Activated CD4-positive, alpha-beta T cell treated with anti-CD3 and anti-CD28 coated beads, Interleukin-2, amount 50 U/mL, for 1 hour (primary cell): Measurements from ENCODE around the gene TMEM42.

ENCODE experiments used
- DNase-seq: peaks from one replicate; pipeline ENCODE4 v3.0.0-alpha.2; 2020

Gene TMEM42

DNA sequence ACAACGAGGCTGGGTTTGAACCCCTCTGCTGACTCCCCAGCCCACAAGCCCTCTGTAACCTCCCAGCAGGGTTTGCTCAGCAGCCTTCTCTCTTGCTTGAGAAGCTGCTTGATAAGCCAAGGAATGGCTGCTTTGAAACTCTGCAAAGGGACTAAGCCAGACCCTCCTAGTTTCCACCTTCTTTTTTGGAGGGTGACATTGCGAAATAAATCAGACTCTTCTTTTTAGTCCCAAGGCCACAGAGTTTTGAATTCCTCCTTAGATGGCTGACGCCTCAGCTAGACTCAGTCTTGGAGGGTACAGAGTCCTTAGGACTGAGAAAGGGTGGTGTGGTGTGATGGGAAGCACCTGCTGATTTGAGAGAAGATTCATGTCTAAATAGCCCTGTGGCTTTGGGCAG is 13.9 kb downstream of the TMEM42 start:
- no peak for DNase-seq

- no peak for DNase-seq
Observed at GRCh38 chr3:44877333-44877732, 15.6 kb downstream of the TMEM42 start.

DNA sequence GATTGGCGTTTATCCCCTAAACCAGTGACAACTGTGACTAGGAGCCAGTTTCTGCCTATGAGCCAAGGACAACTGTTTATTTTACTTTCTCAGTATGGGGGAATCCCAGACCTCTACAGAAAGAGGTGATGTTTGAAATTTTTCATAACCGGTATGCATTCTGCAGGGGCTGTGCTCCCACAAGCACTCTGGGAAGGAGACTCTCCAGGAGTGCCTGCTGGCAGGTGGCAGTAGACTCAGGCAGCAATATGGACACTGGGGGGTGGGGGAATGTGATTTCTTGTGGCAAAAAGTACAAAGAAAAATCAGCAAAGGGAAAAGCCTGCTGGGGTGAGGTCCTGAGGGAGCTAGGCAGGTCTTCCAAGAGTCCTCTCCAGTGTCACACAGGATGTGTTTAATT is 18.6 kb downstream of the TMEM42 start:
- no peak for DNase-seq

DNA sequence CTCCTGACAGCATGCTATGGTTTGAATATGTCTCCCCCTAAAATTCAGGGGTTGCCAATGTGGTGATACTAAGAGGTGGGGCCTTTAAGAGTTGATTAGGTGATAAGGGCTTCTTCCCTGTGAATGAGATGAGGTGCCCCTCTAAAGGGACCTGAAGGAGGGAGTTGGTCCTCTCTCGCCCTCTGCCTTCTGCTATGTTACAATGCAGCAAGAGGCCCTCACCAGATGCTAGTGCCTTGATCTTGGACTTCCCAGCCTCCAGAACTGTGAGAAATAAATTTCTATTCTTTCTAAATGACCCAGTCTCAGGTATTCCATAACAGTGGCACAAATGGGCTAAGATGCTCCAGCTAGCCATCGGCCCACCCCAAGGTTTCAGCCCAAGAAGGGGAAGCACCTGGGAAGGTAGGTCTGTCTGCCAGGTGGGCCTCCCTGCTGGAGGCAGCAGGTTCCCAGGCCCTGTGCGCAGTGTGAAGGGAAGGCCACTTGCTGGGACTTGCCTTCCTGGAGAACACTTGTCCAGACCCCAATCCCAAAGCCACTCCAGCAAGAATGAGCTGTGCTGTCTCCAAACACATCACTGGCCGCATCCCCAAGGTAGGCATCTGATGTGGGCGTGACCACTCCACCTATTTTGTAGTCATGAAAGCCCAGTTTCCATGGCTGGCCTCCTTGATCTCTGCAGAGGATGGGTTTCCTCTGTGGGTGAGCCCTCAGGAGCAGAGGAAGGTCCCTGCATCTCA is 21.7 kb downstream of the TMEM42 start:
- no peak for DNase-seq

DNA sequence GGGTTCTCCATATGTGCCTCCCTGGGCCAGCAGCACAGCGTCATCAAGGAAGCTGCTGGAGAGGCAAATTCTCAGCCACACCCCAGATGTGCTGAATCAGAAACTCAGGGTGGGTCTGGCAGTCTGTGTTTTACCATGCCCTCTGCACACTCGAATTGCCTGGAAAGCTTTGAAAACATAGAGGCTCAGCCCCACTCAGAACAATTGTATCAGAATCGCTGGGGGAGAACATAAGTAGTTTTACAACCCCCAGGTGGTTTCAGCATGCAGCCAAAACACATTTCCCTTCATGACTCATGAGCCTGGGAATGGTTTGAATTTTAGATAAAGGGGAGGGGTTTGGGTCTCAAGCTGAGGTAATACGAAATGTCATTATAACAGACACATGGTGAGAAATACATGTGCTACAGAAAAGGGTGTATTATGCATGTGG is 22.3 kb downstream of the TMEM42 start:
- no peak for DNase-seq

DNA sequence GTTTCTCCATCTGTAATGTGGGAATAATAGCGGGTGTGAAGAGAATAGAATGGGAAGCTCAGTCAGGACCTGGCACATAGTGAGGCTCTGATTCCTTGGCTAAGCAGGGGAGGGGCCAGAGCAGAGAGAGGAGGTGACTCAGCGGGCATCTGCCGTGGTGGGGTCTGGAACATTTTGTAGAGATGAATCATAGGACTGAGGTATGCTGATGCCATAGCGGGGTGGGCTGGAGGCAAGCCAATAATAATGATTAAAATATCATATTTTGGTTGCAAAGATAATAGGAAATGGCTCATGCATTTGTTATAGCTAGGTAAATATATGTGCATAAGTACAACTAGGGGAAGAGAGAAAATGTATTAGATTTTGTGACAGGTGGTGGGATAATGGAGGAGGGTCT is 23.9 kb downstream of the TMEM42 start:
- DNase-seq = no peak

GRCh38 chr3:44886561-44886960 is 24.8 kb downstream of the TMEM42 start:
- DNase-seq = no peak

GRCh38 chr3:44887101-44887500 is 25.4 kb downstream of the TMEM42 start:
- no peak for DNase-seq

DNA sequence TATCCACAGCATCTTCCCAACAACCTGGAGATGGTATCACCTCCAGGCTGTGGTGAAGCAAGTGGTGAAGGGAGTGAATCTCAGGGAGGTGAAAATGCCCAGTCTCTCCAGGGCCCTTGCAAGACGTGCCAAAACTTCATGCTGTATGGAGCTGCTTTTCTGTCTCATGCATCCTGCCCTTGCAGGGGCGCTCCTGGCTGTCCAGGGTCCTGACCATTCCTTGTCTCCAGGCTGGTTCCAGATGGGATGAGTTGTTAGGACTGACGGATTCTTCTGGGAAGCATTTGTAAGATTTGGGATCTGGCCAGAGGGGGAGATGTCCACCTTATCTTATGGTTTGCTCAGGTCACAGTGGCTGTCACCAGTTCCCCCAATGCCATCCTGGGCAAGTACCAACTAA is 28.5 kb downstream of the TMEM42 start:
- no peak for DNase-seq

DNA sequence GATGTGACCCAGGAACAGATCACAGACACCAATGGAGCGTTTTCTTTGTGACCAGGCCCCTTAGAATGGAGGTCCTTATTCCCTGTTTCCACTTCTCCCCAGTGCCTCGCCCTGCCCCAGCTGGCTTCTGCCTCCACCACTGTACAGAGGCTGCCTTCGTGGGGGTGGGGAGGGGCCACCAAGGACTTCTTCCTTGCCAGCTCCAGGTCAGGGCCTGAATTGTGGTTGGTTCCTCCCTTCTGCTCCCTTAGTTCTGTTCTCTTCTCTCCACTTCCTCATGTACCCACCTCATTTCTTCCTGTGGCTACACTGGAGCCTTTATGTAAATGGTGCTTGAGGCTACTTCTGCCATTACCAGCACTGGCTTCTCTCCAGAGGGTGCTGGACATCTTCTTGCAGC is 29.1 kb downstream of the TMEM42 start:
- DNase-seq = no peak

GRCh38 chr3:44892689-44893088 is 31.0 kb downstream of the TMEM42 start:
- DNase-seq = no peak

GRCh38 chr3:44893097-44893496 is 31.4 kb downstream of the TMEM42 start:
- DNase-seq = no peak

DNA sequence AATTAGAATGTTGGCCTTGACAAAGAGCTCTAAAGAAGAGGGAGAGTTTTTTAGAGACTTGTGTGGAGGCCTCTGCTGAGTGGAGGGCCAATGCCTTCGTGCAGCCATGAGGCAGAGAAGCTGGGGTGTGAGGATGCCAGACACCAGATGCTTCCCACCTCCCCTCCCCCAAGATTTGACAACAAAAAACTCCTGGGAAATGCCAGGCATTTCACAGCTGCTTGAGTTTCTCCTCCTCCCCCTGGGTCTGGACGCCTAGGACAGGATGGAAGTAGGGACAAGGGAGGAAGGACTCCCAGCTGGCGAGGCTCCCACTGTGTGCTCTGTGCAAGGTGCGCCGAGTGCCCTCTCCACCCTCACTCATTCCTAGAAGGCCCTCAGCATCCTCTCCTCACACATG is 32.8 kb downstream of the TMEM42 start:
- DNase-seq = no peak

DNA sequence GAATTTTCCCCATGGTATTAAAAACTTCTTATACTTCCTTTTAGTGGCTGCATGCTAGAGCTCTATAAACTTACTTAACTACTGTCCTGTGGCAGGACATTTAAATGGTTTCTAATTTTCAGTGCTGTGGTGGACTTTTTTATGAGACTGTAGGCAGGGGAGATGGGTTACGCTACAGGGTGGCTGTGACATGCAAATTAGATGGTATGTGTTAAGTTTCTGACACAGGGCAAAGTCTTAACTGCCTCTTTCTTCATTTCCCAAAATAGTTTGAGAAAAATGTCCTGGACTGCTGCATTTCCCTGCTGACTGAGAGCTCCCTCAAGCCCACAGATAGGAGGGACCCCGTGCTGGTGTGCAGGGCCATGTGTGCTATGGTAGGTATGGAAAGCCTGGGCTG is 34.7 kb downstream of the TMEM42 start:
- DNase-seq = no peak

GRCh38 chr3:44899683-44900367 is 38.1 kb downstream of the TMEM42 start:
- no peak for DNase-seq

GRCh38 chr3:44902628-44903027 is 40.9 kb downstream of the TMEM42 start:
- no peak for DNase-seq

DNA sequence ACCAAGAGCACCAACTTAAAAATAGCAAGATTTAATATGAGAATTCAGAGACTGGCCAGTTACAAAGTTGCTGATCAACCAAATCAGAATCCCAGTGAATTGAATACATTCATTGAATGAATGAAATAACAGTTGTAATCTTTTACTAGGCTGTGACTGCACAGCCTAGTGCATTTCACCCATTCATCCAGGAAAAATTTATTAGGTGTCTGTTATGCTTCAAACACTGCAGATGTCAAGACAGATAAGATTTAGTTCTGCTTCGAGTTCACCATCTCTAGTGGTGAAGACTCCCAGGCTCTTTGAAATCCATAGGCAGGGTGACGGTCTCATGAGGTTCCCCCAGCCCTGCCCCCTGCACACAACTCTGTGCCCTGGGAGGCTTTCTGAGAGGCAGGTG is 41.6 kb downstream of the TMEM42 start:
- DNase-seq = no peak

- DNase-seq = no peak
Observed at GRCh38 chr3:44903751-44904150, 42.0 kb downstream of the TMEM42 start.

- DNase-seq = no peak
Observed at GRCh38 chr3:44905446-44906157, 43.9 kb downstream of the TMEM42 start.

DNA sequence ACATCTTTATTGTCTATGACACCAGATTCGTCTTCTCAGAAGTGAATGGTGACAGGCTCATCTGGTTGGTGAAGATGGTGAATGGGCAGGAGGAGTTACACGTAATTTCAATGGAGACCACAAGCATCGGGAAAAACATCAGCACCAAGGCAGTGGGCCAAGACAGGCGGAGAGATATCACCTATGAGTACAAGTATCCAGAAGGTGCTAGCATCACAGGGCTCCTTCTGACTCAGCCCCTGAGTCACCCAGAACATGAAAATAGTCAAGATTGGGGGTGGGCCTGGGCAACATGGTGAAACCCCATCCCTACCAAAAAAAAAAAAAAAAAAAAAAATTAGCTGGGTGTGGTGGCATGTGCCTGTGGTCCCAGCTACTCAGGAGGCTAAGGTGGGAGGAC is 45.3 kb downstream of the TMEM42 start:
- no peak for DNase-seq

- no peak for DNase-seq
Observed at GRCh38 chr3:44907612-44908011, 45.9 kb downstream of the TMEM42 start.

- DNase-seq = no peak
Observed at GRCh38 chr3:44909063-44909462, 47.4 kb downstream of the TMEM42 start.

DNA sequence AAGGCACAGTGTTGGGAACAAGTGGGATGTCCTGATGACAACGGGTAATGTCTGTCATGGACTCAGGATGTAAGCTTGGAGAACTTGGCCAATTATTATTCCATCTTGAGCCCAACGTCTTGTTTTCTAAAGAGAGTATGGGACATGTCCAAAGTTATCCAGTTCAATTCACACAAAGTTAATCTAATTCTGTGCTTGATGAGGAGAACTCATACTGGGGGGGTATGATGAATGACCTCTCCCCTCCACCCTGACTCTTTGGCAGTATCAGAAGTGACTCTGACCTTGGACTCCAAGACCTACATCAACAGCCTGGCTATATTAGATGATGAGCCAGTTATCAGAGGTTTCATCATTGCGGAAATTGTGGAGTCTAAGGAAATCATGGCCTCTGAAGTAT is 49.0 kb downstream of the TMEM42 start:
- no peak for DNase-seq

DNA sequence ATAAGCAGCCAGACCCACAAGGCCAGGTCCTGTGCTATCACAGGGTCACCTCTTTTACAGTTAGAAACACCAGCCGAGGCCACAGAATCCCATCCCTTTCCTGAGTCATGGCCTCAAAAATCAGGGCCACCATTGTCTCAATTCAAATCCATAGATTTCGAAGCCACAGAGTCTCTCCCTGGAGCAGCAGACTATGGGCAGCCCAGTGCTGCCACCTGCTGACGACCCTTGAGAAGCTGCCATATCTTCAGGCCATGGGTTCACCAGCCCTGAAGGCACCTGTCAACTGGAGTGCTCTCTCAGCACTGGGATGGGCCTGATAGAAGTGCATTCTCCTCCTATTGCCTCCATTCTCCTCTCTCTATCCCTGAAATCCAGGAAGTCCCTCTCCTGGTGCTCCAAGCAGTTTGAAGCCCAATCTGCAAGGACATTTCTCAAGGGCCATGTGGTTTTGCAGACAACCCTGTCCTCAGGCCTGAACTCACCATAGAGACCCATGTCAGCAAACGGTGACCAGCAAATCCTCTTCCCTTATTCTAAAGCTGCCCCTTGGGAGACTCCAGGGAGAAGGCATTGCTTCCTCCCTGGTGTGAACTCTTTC is 52.3 kb downstream of the TMEM42 start:
- DNase-seq = peak; percentile 65
